Pulmonary artery endothelial cell (primary cell): ENCODE data around the gene ETNK1. TPM values are rescaled to one million over a fixed set of nuclear protein-coding genes. Genes with fewer than 3 reads are reported as not detected.
"Not testable (repeated sequence)": the region's sequence is repeated elsewhere in the genome, so short reads cannot be mapped to it uniquely, and the experiment has no call there.

ENCODE experiments used
- DNase-seq: peaks from one replicate; pipeline ENCODE4 v3.0.0-alpha.2; 2011; ENCODE audit warnings: low read depth, low spot score
- total RNA-seq: library from RNA; depleted of rRNA; stranded (reverse); fragments of >200 nt; gene quantifications from 2 replicates; pipeline ENCODE4 v1.2.3, GENCODE V29; 2014

Gene ETNK1, protein sequence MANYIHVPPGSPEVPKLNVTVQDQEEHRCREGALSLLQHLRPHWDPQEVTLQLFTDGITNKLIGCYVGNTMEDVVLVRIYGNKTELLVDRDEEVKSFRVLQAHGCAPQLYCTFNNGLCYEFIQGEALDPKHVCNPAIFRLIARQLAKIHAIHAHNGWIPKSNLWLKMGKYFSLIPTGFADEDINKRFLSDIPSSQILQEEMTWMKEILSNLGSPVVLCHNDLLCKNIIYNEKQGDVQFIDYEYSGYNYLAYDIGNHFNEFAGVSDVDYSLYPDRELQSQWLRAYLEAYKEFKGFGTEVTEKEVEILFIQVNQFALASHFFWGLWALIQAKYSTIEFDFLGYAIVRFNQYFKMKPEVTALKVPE
- total RNA-seq, result 41.0 and 49.9 TPM in 2 replicates

DNA sequence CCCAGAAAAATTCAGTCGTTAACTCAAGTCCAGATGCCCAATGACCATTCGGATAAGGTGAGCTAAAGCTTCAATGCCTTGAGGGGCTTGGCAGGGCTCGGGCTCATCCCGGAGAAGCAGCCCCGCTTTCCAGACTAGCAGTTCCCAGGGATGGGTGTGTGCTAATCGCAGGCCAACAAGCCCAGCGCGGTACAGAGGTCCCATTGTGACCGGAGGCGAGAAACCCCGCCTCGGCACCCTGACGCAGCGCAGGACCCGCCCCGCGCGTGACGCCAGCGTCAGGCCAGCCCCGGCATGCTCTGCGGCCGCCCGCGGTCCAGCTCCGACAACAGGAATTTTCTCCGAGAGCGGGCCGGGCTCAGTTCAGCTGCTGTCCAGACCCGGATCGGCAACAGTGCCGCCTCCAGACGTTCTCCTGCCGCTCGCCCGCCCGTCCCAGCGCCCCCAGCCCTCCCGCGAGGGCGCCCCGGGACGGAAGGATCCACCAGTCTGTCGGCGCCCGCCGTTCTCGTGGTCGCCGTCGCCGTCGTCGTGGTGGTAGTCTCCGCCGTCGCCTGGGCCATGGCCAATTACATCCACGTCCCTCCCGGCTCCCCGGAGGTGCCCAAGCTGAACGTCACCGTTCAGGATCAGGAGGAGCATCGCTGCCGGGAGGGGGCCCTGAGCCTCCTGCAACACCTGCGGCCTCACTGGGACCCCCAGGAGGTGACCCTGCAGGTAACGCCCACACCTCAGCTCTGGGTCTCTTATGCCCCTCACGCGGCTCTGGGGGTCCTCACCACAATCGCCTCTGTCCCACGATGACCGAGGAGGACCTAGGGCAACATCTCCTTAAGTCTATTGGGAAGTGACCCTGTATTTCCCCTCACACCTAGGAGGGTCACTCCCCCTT is at the start of gene ETNK1:
Gene ETNK1, plus strand, starts transcription at position 302 of the 892 bp plus-strand sequence. Its CDS starts 260 bp downstream, at position 562.
- peak; percentile 72 for DNase-seq

DNA sequence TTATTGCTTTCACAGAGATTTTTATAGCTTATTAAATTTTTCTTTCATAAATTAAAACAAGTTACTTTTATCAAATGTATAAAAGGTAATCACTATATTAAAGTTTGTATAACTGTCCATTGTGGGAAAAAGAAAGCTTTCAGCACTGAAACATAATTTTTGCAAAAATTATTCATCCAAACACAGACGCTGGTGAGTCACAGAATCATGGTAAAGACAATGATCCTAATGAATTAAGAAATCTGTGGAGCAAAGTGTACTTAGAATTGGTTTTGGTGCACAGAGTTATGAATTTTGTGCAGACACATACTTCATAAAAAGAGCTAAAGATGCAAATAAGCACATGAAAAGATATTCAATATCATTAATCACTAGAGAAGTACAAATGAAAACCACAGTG is 48.9 kb upstream of the ETNK1 start:
- DNase-seq, result no peak

- DNase-seq, result no peak
Measured at GRCh38 chr12:22576473-22576872, 48.5 kb upstream of the ETNK1 start.

DNA sequence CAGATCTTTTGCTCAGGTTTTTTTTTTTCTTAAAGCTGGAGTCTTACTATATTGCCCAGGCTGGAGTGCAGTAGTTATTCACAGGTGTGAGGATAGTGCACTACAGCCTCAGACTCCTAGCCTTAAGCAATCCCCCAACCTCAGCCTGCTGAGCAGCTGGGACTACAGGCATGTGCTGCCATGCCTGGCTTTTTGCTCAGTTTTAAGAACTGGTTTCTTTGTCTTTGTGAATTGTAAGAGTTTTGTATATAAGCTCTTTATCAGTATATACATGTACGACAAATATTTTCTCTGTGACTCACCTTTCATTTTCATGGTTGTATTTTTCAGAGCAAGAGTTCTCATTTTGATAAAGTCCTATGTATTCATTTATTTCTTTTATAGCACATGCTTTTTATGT is 47.3 kb upstream of the ETNK1 start:
- no peak for DNase-seq

GRCh38 chr12:22578328-22578727 is 46.6 kb upstream of the ETNK1 start:
- DNase-seq, result no peak

GRCh38 chr12:22588817-22589216 is 36.2 kb upstream of the ETNK1 start:
- no peak for DNase-seq

DNA sequence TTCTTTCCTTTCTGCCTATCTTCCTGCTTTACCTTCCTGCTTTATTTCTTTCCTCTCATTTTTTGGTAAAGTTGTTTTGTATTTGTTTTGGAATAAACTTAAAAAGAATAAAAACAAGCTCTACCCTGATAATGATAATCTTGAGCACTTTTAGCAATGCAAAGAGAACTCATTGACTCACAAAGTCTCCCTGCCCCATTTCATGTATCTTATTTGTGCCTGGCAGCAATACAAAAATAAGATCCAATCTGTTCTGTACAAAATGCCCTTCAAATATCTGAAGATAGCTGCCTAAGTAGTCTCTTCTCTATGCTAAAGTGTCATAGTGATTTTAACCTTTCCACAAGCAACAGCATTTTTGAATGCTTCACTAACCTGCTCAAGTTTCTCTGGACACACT is 31.1 kb upstream of the ETNK1 start:
- DNase-seq, result no peak

DNA sequence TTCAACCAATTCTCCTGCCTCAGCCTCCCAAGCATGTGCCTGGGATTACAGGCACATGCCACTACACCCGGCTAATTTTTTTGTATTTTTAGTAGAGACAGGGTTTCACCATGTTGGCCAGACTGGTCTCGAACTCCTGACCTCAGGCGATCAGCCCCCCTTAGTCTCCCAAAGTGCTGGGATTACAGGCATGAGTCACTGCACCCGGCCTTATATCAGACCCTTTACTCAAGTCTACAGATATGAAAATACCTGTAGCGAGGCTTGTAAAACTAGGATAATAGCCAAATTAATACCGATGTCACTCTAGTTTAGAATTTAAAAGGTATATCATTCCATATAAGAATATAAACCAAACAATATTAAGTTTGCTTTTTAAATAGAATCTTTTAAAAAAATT is 27.4 kb upstream of the ETNK1 start:
- DNase-seq, result not testable (repeated sequence)

GRCh38 chr12:22598141-22598762 is 26.7 kb upstream of the ETNK1 start:
- no peak for DNase-seq

GRCh38 chr12:22598763-22599161 is 26.2 kb upstream of the ETNK1 start:
- no peak for DNase-seq

- DNase-seq, result no peak
Measured at GRCh38 chr12:22600181-22600580, 24.8 kb upstream of the ETNK1 start.

DNA sequence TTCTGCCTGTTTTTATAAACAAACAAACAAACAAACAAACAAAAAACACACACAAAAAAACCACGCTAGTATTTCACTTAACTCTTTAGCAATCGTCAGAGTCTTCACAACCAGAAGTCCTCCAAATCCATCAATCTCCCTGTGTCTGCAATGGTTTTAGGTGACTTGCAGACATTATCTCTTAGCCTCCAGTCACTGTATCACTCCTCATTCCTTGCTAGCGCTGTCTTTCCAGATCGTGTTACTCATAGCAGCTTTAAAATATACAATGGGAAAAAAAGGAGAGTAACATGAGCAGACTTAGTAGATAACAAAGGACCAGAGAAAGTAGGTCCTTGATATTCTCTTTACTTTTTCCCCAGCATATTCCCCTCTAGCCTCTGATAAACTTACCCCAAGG is 15.5 kb upstream of the ETNK1 start:
- DNase-seq, result no peak

GRCh38 chr12:22610131-22610530 is 14.8 kb upstream of the ETNK1 start:
- no peak for DNase-seq

DNA sequence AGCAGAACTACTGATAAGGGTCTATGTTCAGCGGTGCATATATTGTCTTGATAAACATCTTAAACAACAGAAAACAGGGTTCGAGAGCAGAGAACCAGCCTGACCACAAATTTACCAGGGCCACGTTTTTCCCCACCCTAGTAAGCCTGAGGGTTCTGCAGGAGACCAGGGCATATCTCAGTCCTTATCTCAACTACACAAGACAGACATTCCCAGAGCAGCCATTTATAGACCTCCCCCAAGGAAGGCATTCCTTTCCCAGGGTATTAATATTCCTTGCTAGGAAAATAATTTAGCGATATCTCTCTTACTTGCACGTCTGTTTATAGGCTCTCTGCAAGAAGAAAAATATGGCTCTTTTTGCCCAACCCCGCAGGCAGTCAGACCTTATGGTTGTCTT is 12.1 kb upstream of the ETNK1 start:
- not testable (repeated sequence) for DNase-seq

DNA sequence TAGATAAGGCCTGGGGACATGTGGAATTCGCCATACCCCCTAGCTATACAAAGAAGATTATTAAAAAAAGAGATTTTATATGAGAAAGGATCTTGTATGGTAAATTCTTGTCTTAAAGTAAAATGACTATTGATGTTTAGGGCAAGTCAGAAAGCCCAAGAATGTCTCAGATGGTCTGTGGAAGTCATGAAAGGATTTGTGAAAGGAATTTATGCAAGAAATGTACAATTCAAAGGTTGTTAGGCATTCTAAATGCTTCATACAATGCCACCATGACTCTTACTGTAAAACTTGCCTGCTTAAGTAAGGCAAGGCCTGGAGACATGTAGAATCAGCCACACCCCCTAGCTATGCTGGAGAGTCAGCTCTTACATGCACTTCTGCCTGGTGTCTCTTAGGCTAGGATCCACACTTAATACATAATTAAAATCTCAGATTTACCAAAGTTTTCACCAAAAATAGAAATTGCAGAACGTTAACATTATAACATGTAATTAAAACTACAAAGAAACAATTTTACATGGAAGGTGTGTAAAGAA is 8.9 kb upstream of the ETNK1 start:
- DNase-seq, result no peak

DNA sequence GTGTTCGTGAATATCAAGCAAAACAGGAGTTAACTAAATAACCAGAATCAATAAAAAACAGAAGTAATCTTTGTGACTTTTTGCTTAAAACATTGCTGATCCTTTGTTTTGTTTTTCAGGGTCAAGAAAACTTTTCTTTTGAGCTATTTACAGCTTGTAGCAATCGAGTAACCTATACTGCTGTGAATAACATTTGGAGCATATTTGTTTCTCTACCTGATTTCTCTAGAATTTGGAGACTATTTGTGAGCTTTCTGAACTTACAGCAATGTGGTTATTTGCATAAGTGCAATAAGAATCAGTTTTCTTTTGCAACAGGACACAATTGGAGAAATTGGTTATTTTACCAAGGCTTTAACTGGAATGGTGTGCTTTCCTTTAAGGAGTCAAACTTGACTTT is 7.3 kb upstream of the ETNK1 start:
- no peak for DNase-seq

GRCh38 chr12:22624548-22624869 is 462 bp upstream of the ETNK1 start:
- DNase-seq, result no peak

- DNase-seq, result no peak
Measured at GRCh38 chr12:22625762-22626294, 857 bp downstream of the ETNK1 start.

GRCh38 chr12:22626406-22626805 is 1.4 kb downstream of the ETNK1 start:
- no peak for DNase-seq

DNA sequence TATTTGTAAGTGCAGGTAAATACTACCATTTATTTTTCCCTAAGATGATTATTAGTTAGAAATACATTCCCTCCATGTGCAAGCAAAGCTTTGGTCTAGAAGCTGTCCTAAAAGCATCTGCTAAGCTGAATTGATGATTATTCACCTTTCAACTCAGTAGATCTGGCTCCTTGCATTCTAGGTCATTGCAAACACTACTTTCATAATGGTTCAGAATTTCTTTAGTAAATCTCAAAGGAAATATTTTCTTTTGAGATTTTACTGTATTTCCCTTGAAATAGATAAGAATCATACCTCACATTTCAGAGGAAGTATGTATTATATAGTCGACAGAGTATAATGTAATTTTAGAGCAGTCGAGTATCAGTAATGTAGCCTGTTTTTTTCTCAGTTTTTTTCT is 2.4 kb downstream of the ETNK1 start:
- no peak for DNase-seq

DNA sequence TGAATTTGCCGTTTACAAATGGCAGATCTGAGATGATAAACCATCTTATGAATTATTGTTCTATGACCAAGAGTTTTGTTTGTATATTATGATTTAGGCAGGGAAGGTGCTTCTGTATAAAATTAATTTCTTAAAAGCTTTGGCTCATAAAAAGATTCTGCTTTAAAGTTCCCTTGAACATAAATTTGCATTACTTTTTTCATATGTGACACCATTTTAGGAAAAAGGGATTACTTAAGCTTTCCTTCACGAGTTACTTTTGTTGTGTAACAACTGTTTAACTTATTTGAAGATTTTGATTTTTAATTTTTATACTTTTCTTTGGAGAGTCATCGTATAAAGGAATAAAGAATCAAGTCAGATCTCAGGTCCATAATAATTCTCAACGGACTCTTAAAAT is 3.3 kb downstream of the ETNK1 start:
- DNase-seq, result no peak
